Activated CD8-positive, alpha-beta memory T cell treated with anti-CD3 and anti-CD28 coated beads for 48 hours (primary cell): ENCODE results near the gene RETSAT.
"Not testable (repeated sequence)": the region's sequence is repeated elsewhere in the genome, so short reads cannot be mapped to it uniquely, and the experiment has no call there.

Source experiments
- DNase-seq, 3 experiments: peaks; one replicate each; pipeline ENCODE4 v3.0.0-alpha.2; 2020; ENCODE audit warnings: low read depth in 2 of 3, low spot score in 2 of 3

The RETSAT gene

GRCh38 chr2:85380048-85380447 is 25.7 kb upstream of the RETSAT start:
- DNase-seq: no peak

GRCh38 chr2:85378257-85378656 is 23.9 kb upstream of the RETSAT start:
- no peak for DNase-seq

DNA sequence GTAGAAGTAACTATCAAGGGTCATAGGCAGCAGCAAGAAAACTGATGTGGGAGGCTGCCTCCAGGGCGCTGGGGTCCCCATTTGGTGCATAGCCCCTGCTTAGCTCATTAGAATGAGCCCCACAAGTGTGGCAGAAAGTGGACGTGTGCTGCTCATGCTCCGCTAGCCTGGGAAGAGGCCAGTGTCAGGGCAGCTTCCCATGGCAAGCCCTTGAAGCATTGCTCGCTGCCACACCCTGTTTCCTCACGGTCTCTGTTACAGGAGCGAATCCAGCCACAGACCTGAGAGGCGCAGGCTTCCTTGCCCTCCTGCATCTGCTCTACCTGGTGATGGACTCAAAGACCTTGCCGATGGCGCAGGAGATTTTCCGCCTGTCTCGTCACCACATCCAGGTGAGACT is 22.8 kb upstream of the RETSAT start:
- DNase-seq: no peak

DNA sequence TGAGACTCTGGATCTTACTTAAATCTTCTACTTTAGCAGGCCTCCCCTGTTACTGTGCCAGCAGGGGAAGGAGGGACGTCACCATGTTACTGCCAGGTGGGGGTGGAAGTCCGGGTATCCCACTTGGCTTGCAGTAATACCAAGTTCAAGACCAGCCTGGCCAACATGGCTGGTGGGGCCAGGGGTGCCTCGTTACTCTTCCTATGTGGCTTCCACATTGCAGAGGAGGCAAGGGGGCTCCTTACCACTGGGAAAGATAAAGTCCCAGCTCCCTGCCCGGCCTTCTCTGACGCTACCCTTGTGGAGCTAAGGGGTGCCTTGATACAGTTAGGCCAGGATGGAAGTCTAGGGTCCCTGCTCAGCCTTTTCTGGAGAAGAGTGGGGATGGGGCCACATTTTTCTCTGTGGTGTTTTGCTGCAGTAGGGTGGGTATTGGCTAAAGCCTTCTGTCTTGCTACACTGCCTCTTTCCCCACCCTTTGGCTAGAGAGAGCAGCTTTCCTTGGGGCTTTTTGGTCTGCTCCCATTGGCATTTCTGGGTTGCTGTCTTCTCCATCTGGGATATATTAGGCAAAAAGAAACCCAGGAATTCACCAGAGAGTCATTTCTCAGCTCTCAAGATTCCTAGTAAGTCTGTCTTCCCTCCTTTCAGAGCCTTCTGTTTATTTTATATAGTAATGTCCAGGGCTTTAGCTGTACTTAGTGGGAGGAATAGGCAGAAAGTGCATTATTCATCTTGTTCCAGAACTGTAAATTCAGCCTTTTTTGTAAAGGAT is 22.1 kb upstream of the RETSAT start:
- no peak for DNase-seq

GRCh38 chr2:85371045-85371444 is 16.7 kb upstream of the RETSAT start:
- no peak for DNase-seq

- DNase-seq: no peak
These were observed 15.2 kb upstream of the RETSAT start for GRCh38 chr2:85369500-85369899.

- DNase-seq: no peak
These were observed 14.6 kb upstream of the RETSAT start for GRCh38 chr2:85368921-85369320.

DNA sequence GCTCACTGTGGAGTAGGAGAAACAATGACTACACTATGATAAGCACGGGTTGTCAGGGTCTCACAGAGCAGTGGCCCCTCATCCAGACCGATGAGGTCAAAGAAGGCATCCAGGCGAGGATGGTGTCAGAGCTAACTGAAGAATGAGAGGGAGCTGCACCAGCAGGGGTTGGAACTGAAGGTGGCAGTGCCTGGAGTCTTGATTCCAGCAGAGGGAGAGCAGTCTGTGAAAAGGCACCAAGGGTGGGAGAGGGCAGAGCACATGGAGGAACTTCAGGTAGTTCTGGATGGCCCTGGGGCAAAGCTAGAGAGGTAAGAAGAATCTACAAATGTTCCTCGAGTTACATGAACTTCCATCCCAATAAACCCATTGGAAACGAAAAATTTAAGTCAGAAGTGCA is 12.9 kb upstream of the RETSAT start:
- DNase-seq: no peak

GRCh38 chr2:85362653-85363387 is 8.5 kb upstream of the RETSAT start:
- DNase-seq: not testable (repeated sequence)

- no peak for DNase-seq
These were observed 3.4 kb upstream of the RETSAT start for GRCh38 chr2:85357736-85358135.

DNA sequence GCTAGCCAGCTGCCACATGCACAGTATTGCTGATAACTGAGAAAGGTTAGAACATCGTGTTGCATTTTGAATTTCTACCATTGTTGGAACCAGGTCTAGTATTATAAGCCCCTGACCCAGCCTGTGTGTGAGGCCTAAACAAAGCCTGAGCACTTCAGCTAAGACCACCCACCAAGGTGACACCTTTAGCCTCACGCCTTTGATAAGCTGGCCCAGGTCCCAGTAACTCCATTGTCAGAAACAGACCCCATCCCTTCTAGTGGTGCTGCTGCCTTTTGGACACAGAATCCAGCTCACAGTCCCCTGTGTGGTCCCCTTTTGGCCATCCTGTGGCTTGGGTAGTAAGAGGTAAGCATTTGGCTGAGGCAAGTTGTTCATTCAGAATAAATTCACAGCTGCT is 1.9 kb upstream of the RETSAT start:
- DNase-seq: no peak

DNA sequence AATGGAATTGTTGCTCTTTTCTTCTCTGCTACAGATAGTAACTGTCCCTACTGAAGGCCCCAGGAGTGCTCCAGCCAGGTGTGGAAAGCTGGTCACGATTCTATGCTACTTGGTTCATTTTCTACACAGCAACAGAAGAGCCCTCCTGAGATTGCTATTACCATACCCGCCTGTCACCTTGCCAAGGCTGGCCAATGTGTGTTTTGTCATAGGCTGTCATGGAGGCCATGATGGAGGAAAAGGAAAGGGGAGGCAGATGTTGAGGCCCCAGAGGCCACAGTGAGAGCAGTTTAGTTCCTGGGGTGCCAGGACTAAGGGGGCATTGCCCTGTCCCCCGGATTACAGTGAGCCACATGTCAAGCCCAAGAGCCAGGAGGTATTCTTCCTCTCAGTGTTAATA is 1.2 kb upstream of the RETSAT start:
- DNase-seq: no peak

GRCh38 chr2:85355073-85355410 is 714 bp upstream of the RETSAT start:
- no peak for DNase-seq

- DNase-seq: no peak
These were observed 447 bp downstream of the RETSAT start for GRCh38 chr2:85353876-85354285.

DNA sequence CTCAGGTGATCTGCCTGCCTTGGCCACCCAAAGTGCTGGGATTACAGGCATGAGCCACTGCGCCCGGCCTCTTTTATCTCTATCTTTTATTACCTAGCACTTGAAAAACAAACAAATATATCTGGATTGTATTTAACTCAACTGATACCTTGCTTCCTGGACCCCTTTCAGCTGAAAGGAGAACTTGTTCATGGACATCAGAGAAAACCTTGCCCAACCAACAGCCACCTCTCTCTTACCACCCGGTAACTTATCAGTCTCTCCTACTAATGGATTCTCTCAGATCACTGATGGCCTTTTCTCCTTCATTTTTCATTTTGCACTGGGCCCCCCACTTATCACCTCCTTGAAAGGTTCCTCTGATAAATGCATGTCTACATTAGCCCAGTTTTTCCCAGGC is 6.7 kb downstream of the RETSAT start:
- no peak for DNase-seq

DNA sequence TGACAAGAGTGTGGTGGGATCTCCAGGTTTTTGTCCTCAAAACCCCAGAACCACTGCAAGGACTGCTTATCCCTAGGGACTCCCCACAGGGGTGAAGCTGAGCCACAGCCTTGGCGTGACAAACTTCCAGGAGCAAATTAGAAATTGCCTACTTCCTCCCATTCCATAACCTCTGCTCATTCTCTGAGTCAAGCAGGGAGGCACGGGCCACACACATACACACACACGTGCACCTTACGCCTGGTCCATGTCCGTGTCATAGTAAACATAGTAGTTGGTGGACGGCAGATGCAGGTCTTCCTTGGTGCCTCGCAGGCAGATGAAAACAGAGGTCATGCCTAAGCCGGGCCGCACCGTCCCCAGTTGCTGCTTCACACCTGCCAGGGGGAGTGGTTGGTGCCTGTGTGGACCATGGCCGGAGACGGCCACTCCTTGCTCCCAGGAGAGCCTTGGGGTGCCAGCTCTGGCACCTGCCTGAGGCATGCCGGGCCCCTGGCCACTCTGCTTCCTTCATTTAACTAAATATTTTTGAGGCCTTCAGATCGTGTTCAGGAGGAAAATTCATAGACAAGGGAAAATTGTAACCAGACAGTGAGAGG is 9.9 kb downstream of the RETSAT start:
- no peak for DNase-seq

GRCh38 chr2:85343207-85343895 is 11.0 kb downstream of the RETSAT start:
- DNase-seq: not testable (repeated sequence)

GRCh38 chr2:85342156-85342555 is 12.2 kb downstream of the RETSAT start:
- DNase-seq: no peak

DNA sequence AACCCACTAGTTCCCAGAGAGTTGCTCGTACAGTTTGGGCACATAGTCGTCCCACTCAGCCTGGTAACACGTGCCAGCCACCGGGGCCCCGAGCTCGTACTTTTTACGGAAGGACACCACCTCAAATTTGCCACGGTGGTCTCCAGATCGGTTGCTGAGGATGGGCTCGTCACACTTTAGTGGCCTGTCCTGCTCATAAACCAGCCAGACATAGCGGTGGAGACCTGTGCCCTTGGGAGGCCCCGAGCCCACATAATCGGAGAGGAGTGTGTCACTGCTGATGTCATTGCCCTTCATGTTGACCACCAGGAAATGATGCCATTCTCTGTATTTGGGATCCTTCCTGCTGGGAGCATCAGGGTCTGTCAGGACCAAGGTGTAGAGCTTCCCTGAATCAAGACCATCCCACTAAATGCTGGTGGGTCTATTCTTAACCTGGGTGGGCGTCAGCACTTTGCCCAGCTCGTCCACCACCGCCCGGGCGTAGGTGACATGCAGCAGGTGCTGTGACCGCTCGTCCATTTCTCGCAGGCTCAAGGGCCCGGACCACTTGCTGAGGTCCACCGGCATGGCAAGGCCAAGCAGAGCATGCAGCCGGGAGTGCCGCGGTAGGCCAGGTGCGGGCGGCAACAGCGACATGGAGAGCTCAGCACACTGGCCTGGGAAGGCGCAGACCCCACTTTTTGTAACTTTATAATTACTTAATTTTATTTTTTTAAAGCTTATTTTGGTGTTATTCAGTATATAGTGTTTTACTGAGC is 12.9 kb downstream of the RETSAT start:
- DNase-seq: no peak

GRCh38 chr2:85340034-85340892 is 14.1 kb downstream of the RETSAT start:
- DNase-seq: no peak
